Activated naive CD8-positive, alpha-beta T cell treated with anti-CD3 and anti-CD28 coated beads, Interleukin-2, amount 10 ng/mL, durations not matched to agents 7 days and 5 days (primary cell): Measurements from ENCODE around the gene TBR1. TPM values are rescaled to one million over a fixed set of nuclear protein-coding genes. Genes with fewer than 3 reads are reported as not detected.

ENCODE experiments used
- ATAC-seq: fragments of 150-1000 bp; cut with Tn5 transposase; one replicate; pipeline ENCODE4 v1.10.0; 2021; ENCODE audit warnings: low read depth, moderate library complexity
- POLR2A ChIA-PET: fragments of 350-600 bp; sonication (Branson Sonifier 250); formaldehyde crosslinking; loops from one replicate; lab custom pipeline; 2021; ENCODE audit warnings: antibody characterized with exemption; lab: Charles Lee
- DNase-seq: peaks from one replicate; pipeline ENCODE4 v3.0.0; 2021
- H3K27ac Mint-ChIP-seq: one replicate; pipeline ENCODE4 v1.8.0; 2022; ENCODE audit warnings: mild to moderate bottlenecking, mixed read lengths
- H3K27me3 Mint-ChIP-seq: one replicate; pipeline ENCODE4 v1.8.0; 2022; ENCODE audit warnings: mild to moderate bottlenecking, moderate library complexity, mixed read lengths
- H3K36me3 Mint-ChIP-seq: one replicate; pipeline ENCODE4 v1.8.0; 2021; ENCODE audit warnings: mild to moderate bottlenecking, mixed read lengths
- H3K4me1 Mint-ChIP-seq: one replicate; pipeline ENCODE4 v1.8.0; 2021; ENCODE audit warnings: mixed read lengths
- H3K4me3 Mint-ChIP-seq: one replicate; pipeline ENCODE4 v1.8.0; 2022; ENCODE audit warnings: mild to moderate bottlenecking, moderate library complexity, mixed read lengths
- H3K9me3 Mint-ChIP-seq: one replicate; pipeline ENCODE4 v1.8.0; 2021; ENCODE audit warnings: mixed read lengths
- total RNA-seq, 2 experiments: library from RNA; stranded (reverse); gene quantifications; one replicate each; pipeline ENCODE4 v1.2.3, GENCODE V29; 2021

TBR1 gene
- total RNA-seq, 2 experiments from 2014 or later, result not detected

DNA sequence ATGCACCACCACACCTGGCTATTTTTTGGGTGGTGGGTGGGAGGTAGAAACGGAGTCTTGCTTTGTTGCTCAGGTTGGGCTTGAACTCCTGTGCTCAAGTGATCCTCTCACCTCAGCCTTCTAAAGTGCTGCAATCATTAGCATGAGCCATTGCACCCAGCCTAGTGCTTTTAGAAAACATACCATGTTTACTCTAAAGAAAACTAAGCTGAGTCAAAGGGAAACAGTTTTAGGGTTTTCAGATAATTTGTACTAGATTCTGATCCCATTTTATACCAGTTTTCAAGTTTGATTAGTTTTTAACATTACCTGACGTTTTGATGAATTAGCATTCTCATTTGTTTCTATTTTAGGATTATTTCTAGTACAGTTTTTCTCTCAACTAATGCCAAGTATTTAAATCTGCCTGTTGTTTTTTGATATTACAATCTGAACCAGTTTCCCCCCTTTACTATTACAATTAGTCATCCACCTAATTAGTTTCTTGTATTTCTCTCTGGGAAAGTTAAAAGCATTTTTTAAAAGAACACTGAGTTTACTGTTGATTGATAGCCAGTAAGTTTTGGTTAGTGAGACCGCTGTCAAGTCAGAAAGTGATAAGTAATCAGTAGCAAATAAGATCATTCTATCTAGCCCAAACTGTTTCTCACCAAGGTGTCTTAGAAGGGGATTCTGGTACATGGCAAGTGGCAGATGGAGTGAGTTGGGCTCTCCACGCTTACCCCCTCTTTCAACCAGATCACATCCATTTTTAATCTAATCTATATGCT, 24.2 kb upstream of the TBR1 start:
- H3K27ac Mint-ChIP-seq, result no peak overlapping the region
- POLR2A ChIA-PET, result no interaction called here
- H3K27me3 Mint-ChIP-seq, result no peaks in the 10 kb centered on the region
- no peaks in the 10 kb centered on the region for H3K9me3 Mint-ChIP-seq
- H3K4me3 Mint-ChIP-seq, result no peak overlapping the region
- peaks cover 32% of the 10 kb centered on the region for H3K36me3 Mint-ChIP-seq
- no peak for ATAC-seq
- no peak for DNase-seq
- H3K4me1 Mint-ChIP-seq, result peaks cover 5% of the 10 kb centered on the region

DNA sequence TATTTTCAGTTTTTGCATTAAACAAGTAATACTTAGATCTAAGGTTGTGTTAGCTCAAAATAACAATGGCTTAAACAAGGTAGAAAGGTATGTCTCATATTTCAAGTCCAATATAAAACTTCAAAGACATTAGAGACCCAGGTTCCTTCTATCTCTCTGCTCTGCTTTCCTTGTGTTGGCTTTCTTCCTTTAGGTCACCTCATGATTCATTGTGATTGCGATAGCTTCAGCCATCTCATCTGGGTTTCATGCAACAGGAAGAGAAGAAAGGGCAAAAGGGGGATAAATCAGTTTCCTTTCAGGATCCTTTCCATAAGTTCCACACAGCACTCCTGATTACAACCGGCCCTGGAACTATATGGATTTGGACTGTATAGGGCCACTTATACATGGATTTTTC, 16.0 kb upstream of the TBR1 start:
- Mint-ChIP-seq H3K4me1 (peaks cover 2% of the 10 kb centered on the region), H3K27ac (no peak overlapping the region)

DNA sequence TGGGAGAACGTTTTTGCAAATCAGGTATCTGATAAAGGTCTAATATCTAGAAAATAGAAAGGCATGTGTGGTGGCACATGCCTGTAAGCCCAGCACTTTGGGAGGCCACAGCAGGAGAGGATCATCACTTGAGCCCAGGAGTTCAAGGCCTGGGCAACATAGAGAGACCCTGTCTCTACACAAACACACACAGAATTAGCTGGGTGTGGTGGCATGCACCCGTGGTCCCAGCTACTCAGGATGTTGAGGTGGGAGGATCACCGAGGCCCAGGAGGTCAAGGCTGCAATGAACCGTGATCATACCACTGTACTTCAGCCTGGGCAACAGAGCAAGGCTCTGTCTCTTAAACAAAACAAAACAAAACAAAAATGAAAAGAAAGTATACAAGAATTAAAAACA, 13.8 kb upstream of the TBR1 start:
- no peaks in the 10 kb centered on the region for H3K9me3 Mint-ChIP-seq
- POLR2A ChIA-PET, result no interaction called here
- H3K4me1 Mint-ChIP-seq, result peaks cover 2% of the 10 kb centered on the region
- no peak for ATAC-seq
- DNase-seq, result no peak
- H3K27me3 Mint-ChIP-seq, result no peaks in the 10 kb centered on the region
- peaks cover 27% of the 10 kb centered on the region for H3K36me3 Mint-ChIP-seq
- no peak overlapping the region for H3K27ac Mint-ChIP-seq
- H3K4me3 Mint-ChIP-seq, result no peak overlapping the region

More for the DNA sequence above, 16.0 kb upstream of the TBR1 start:
- POLR2A ChIA-PET, result no interaction called here
- peaks cover 42% of the 10 kb centered on the region for H3K36me3 Mint-ChIP-seq
- DNase-seq (no peak), ATAC-seq (no peak)
- H3K4me3 Mint-ChIP-seq, result no peak overlapping the region
- no peaks in the 10 kb centered on the region for H3K27me3 Mint-ChIP-seq
- H3K9me3 Mint-ChIP-seq, result no peaks in the 10 kb centered on the region

DNA sequence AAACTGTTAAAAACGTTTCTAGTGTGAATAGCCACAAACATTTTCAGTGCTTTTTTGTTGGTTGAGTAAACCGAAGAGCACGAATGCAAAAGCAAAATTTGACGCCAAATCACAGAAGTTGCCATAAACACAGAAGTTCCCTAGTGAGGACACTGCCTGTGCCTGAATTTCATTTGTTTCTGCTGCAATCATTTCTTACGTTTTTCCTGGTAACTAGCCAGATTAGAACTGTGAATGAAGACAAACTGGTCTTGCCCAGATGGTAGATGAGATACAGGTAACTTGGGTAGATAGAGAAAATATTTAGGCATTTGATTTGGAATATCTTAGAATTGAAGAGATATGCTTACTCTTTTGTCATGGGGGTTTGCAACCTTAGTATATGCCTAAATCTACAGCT, 9.8 kb upstream of the TBR1 start:
- DNase-seq, result no peak
- H3K4me1 Mint-ChIP-seq, result peaks cover 2% of the 10 kb centered on the region
- no peak overlapping the region for H3K27ac Mint-ChIP-seq
- H3K9me3 Mint-ChIP-seq, result no peaks in the 10 kb centered on the region
- POLR2A ChIA-PET, result no interaction called here
- no peaks in the 10 kb centered on the region for H3K27me3 Mint-ChIP-seq
- ATAC-seq, result no peak
- H3K36me3 Mint-ChIP-seq, result peaks cover 22% of the 10 kb centered on the region
- no peak overlapping the region for H3K4me3 Mint-ChIP-seq

DNA sequence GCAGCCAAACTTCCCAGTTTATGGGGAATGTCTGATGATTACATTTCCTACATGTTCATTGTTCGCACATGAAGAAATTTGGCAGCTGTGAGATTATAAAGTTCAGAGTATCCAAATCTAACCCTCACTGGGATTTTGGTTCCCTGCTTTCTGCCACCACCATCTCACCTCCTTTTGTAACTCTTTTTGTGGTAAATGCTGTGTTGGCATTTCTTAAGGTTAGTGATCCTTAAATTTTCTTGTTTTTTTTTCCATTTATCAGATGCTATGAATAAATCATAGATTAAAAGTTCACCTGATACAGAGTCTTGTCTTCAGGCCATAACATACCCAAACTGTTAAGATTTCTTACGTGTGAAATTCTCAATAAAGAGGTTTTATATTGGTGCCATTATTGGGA, 8.5 kb upstream of the TBR1 start:
- no peak for ATAC-seq
- no peak overlapping the region for H3K4me3 Mint-ChIP-seq
- POLR2A ChIA-PET, result no interaction called here
- H3K27me3 Mint-ChIP-seq, result no peaks in the 10 kb centered on the region
- no peak for DNase-seq
- no peaks in the 10 kb centered on the region for H3K9me3 Mint-ChIP-seq
- H3K36me3 Mint-ChIP-seq, result peaks cover 20% of the 10 kb centered on the region
- peaks cover 4% of the 10 kb centered on the region for H3K4me1 Mint-ChIP-seq
- no peak overlapping the region for H3K27ac Mint-ChIP-seq

DNA sequence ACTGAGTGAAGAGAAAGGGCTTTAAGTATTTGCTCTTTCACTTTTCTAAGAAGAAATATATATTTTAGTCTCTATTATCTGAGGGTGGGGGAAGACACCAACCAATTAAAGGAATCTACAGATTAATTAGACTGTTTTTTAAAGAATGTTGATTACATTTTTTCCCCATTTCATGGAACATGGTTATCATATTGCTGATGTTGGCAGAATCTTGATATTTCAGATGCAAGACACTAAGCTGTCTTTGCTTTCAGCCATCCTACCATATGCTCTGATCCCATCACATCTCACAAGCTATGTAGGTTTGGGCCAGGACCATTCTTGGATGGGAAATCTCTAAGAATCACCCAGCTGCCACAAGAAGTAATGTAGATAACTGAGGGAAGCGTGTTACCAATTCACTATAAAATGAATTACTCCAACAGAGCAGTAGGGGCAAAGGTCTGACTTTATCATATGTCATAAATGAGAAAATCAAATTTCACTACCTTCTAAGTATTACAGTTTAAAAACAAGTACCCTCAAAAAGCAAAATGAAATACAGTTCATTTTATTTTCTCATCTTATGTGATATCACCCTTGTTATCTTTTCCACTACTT, 6.7 kb upstream of the TBR1 start:
- H3K4me1 Mint-ChIP-seq, result peaks cover 7% of the 10 kb centered on the region
- no peaks in the 10 kb centered on the region for H3K9me3 Mint-ChIP-seq
- no peak overlapping the region for H3K27ac Mint-ChIP-seq
- H3K36me3 Mint-ChIP-seq, result peaks cover 18% of the 10 kb centered on the region
- no peak for ATAC-seq
- POLR2A ChIA-PET, result no interaction called here
- no peak for DNase-seq
- H3K27me3 Mint-ChIP-seq, result peaks cover 7% of the 10 kb centered on the region
- H3K4me3 Mint-ChIP-seq, result no peak overlapping the region

DNA sequence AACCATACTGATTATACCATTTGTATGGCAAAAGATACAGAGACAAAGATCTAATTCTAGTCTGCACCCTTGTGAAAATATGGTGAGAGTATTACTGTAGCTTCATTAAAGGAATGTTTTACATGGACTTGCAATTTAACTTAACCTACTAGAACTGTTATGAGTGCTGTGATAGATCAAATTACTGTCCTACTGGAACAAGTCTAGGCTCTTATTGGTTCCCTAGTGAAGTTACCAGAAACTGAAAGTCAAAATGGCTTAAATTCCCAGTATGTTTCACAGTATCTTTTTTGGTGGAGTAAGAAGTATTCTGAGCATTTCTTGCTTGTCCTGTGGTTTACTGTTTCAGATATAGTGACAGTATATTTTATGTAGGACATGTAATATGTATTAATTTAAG, 3.8 kb upstream of the TBR1 start:
- no peak overlapping the region for H3K27ac Mint-ChIP-seq
- ATAC-seq, result no peak
- H3K9me3 Mint-ChIP-seq, result no peaks in the 10 kb centered on the region
- no peak overlapping the region for H3K4me3 Mint-ChIP-seq
- POLR2A ChIA-PET, result no interaction called here
- H3K27me3 Mint-ChIP-seq, result peaks cover 33% of the 10 kb centered on the region
- H3K36me3 Mint-ChIP-seq, result peaks cover 18% of the 10 kb centered on the region
- peaks cover 30% of the 10 kb centered on the region for H3K4me1 Mint-ChIP-seq
- DNase-seq, result no peak

DNA sequence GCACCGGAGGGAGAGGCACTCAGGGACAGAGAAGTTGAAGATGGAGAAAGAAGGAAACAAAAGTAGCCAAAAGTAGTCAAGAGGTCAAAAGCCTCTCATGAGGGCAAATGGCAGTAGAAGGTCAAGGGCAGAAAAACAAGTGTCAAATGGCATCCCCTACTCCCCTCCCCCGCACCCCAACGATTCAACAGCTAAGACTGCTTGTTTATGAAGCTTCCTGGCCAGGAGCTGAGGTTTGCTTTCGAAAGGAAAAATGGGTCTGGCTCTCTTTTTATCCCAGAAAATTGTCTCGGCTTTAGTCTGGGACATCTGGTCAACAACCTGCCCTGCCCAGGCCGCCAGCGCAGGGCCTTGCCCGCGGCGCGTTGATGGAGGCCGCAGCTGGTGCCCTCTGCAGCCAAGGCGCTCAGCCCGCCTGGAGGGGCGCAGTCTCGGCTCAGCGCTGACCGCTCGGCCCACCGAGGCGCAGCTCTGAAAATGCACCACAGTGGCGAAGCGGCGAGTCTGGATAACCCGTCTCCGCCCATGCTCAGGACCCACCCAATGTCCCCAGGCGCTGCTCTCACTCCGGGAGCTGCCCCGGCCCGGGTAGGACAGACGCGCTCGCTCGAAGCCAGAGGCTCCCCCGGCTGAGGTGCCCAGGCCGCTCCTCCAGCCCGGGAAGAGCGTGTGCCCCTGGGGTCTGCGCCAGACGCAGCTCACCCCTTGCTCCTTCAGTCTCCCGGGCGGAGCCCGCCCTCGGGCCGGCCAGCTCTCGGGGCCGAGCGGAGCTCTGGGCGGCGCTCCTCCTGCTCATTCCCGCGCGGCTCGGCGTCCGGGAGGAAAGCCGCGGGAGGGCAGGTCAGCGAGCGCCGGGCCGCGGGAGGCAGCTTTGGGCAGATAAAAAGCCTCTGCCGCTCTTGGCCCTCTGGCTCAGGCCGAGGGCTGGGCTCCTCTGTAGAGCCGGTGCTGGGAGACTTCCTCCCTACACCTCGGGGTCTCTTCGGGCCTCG, 1.8 kb upstream of the TBR1 start:
- peaks cover 45% of the 10 kb centered on the region for H3K4me1 Mint-ChIP-seq
- ATAC-seq (peak; percentile 51), DNase-seq (peak; percentile 55)
- peaks cover 52% of the 10 kb centered on the region for H3K27me3 Mint-ChIP-seq
- no peaks in the 10 kb centered on the region for H3K9me3 Mint-ChIP-seq
- H3K4me3 Mint-ChIP-seq, result peak overlapping the region; percentile 67
- H3K27ac Mint-ChIP-seq, result no peak overlapping the region
- H3K36me3 Mint-ChIP-seq, result peaks cover 17% of the 10 kb centered on the region
- POLR2A ChIA-PET, result interaction anchor here (0.9 to 1.5 kb wide), 2 partner anchors 105 to 106 kb away, joined by 3 to 6 read pairs; partner anchors contain the start of gene PSMD14

DNA sequence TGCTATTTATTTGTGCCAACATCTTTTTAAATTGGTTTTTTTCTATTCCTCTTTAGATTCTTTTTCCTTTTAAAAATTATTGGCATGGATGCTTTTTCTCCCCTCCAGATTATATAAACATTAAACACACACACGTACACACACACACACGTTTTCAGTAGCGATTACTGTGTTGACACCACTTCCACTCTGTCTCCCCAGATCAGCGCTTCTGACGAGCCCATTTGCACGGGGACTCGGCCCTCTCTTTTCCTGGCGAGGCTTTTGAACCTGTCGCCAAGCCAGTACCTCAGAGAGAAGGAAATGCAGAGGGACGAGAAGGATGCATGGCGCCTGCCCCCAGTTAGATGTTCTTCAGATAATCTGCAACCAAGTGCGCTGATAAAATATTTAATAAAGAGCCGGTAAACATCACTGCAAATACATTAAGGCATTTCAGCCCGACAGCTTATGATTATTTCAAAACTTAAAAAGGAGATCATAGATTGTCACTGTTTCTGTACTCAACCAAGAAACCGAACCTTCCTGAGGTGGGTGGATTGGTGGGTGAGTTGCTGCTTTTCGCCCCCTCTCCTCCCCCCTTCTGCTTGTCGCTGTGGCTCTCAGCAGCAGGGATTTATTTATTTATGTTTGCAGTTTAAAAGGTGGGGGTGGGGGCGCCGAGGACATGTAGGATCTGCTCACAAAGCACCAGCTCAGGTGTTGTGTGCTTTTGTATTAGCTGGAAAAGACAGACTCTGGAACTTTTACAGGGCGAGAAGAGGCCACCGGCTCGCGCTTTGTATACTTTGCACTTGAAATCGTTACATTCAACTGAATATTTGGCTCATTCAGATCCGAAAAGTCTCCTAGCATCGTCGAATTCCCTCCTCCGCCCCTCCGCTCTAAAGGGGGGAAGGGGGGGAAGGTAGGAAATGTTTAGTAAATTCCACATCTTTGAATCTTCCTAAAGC, 787 bp upstream of the TBR1 start:
- ATAC-seq, result peak; percentile 51
- POLR2A ChIA-PET, result interaction anchor here (0.8 to 0.9 kb wide), 2 partner anchors 28 to 106 kb away, joined by 3 read pairs; no protein-coding TSS in a partner anchor
- DNase-seq, result peak; percentile 39
- H3K36me3 Mint-ChIP-seq, result peaks cover 15% of the 10 kb centered on the region
- peaks cover 61% of the 10 kb centered on the region for H3K27me3 Mint-ChIP-seq
- H3K27ac Mint-ChIP-seq, result no peak overlapping the region
- H3K9me3 Mint-ChIP-seq, result no peaks in the 10 kb centered on the region
- H3K4me3 Mint-ChIP-seq, result peak overlapping the region; percentile 64
- peaks cover 47% of the 10 kb centered on the region for H3K4me1 Mint-ChIP-seq

DNA sequence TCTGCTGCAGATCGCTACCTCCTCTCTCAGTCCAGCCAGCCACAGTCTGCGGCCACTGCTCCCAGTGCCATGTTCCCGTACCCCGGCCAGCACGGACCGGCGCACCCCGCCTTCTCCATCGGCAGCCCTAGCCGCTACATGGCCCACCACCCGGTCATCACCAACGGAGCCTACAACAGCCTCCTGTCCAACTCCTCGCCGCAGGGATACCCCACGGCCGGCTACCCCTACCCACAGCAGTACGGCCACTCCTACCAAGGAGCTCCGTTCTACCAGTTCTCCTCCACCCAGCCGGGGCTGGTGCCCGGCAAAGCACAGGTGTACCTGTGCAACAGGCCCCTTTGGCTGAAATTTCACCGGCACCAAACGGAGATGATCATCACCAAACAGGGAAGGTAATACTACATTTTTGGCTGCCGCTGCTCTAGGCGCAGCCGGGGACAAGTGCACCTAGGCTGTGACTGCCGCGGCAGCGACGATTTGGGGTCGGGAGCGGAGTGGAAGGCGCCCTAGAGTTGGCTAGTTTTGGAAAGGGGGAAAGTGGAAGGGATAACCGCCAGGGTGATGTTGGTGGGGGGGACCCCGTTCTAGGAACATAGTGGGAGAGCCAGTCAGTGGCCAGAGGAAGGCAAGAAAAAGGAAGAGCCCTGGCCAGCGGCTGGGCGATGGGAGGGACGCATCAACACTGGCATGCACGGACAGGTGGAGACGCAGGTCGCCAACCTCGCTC, 776 bp downstream of the TBR1 start:
- ATAC-seq, result peak; percentile 17
- H3K9me3 Mint-ChIP-seq, result no peaks in the 10 kb centered on the region
- peaks cover 76% of the 10 kb centered on the region for H3K27me3 Mint-ChIP-seq
- H3K4me3 Mint-ChIP-seq, result peak overlapping the region; percentile 64
- H3K4me1 Mint-ChIP-seq, result peaks cover 53% of the 10 kb centered on the region
- POLR2A ChIA-PET, result interaction anchor here (0.8 kb wide), 1 partner anchor 29 kb away, joined by 3 read pairs; no protein-coding TSS in a partner anchor
- no peak overlapping the region for H3K27ac Mint-ChIP-seq
- DNase-seq, result peak; percentile 53
- H3K36me3 Mint-ChIP-seq, result peaks cover 8% of the 10 kb centered on the region

DNA sequence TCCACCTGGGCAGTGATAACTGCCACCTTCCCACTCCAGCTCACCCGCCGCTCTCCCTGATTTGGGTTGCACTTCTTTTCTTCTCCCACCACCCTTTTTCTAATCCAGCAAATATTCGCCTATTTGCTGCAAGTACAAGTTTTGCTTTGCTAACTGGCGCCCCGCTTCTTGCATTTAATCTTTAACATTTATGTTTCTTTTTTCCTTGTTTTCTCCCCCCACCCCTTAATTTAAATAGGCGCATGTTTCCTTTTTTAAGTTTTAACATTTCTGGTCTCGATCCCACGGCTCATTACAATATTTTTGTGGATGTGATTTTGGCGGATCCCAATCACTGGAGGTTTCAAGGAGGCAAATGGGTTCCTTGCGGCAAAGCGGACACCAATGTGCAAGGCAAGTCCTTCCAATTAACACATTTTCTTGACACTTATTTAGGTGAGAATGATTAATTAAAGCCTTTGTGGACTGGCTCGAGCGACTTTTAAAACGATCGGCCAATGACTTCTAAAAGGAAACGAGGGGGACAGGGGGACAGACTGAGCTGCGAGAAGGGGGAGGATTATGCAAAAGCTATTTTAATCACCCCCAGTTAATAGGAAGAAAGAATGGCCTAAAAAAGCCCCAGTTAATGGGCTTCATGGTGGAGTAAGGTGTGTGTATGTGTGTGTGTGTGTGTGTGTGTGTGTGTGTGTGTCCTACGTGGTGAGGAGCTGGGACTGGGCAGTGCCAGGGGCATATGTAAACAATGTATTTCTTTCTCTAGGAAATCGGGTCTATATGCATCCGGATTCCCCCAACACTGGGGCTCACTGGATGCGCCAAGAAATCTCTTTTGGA, 1.6 kb downstream of the TBR1 start:
- H3K4me3 Mint-ChIP-seq, result peak overlapping the region; percentile 61
- H3K27me3 Mint-ChIP-seq, result peaks cover 84% of the 10 kb centered on the region
- peaks cover 5% of the 10 kb centered on the region for H3K36me3 Mint-ChIP-seq
- H3K9me3 Mint-ChIP-seq, result no peaks in the 10 kb centered on the region
- DNase-seq, result no peak
- H3K27ac Mint-ChIP-seq, result no peak overlapping the region
- no peak for ATAC-seq
- POLR2A ChIA-PET, result no interaction called here
- peaks cover 50% of the 10 kb centered on the region for H3K4me1 Mint-ChIP-seq
